KMS-11 (cell line): ENCODE results near the gene SDK1.
"Not testable (repeated sequence)": the region's sequence is repeated elsewhere in the genome, so short reads cannot be mapped to it uniquely, and the experiment has no call there.

ENCODE experiments used
- H2AFZ ChIP-seq: fragments of 200-600 bp; sonication (generic); 2 replicates; pipeline ENCODE4 v1.6.1; 2016; ENCODE audit warnings: antibody characterized with exemption, mixed run types, low read depth
- H3K27ac ChIP-seq: fragments of 200-600 bp; sonication (generic); 2 replicates; pipeline ENCODE4 v1.6.1; 2016; ENCODE audit warnings: mild to moderate bottlenecking, mixed run types
- H3K27me3 ChIP-seq: fragments of 200-600 bp; sonication (generic); 2 replicates; pipeline ENCODE4 v1.6.1; 2017; ENCODE audit warnings: mild to moderate bottlenecking, low read depth, mixed run types, moderate library complexity; ENCODE audit not compliant: insufficient read depth
- H3K36me3 ChIP-seq: fragments of 200-600 bp; sonication (generic); 2 replicates; pipeline ENCODE4 v1.6.1; 2017; ENCODE audit warnings: mild to moderate bottlenecking, mixed run types; ENCODE audit not compliant: insufficient read depth
- H3K4me1 ChIP-seq: fragments of 200-600 bp; sonication (generic); 2 replicates; pipeline ENCODE4 v1.6.1; 2016; ENCODE audit warnings: mild to moderate bottlenecking, low read depth, mixed run types; ENCODE audit not compliant: poor library complexity, severe bottlenecking
- H3K4me2 ChIP-seq: fragments of 200-600 bp; sonication (generic); 2 replicates; pipeline ENCODE4 v1.7.0; 2016; ENCODE audit warnings: mild to moderate bottlenecking, mixed run types
- H3K4me3 ChIP-seq: fragments of 200-600 bp; sonication (generic); IDR thresholded peaks from 2 replicates; pipeline ENCODE4 v1.6.1; 2017; ENCODE audit warnings: low read depth, low read length, mixed read lengths; ENCODE audit not compliant: insufficient read depth
- H3K79me2 ChIP-seq: fragments of 200-600 bp; sonication (generic); 2 replicates; pipeline ENCODE4 v1.6.1; 2016; ENCODE audit warnings: low read depth, mixed run types; ENCODE audit not compliant: insufficient read depth
- H3K9ac ChIP-seq: fragments of 200-600 bp; sonication (generic); 2 replicates; pipeline ENCODE4 v1.6.1; 2016; ENCODE audit warnings: mild to moderate bottlenecking, mixed run types
- H4K20me1 ChIP-seq: fragments of 200-600 bp; sonication (generic); 2 replicates; pipeline ENCODE4 v1.6.1; 2016; ENCODE audit warnings: mild to moderate bottlenecking, mixed run types; ENCODE audit not compliant: insufficient read depth
- CTCF ChIP-seq: fragments of 200-600 bp; sonication (generic); conservative IDR thresholded peaks from 2 replicates; pipeline ENCODE4 v1.6.1; 2017; ENCODE audit warnings: low read depth, mild to moderate bottlenecking, antibody characterized with exemption, low read length, moderate library complexity, mixed read lengths

SDK1 gene

DNA sequence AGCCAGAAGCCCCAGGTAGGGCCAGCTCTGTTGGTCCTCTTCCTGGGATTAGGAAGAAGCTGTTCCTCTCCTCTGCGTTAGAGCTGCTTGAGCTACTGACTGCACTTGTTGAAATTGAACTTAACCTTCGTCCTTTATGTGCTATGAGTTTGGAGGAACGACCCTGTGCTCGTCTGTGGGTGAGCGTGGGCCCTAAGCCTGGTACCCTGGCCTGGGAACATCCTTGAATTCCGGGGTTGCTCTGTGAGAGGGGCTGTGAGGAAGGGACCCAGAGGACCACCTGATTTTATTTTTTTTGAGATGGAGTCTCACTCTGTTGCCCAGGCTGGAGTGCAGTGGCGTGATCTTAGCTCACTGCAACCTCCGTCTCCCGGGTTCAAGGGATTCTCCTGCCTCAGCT is 933.8 kb downstream of the SDK1 start:
- Histone ChIP-seq H3K4me3 (no peak overlapping the region), H3K27ac (no peak overlapping the region), H3K4me2 (no peak overlapping the region), H3K4me1 (no peaks in the 10 kb centered on the region), H2AFZ (no peak overlapping the region), H3K36me3 (no peaks in the 10 kb centered on the region), H3K79me2 (no peaks in the 10 kb centered on the region), H3K9ac (no peak overlapping the region), H3K27me3 (no peaks in the 10 kb centered on the region), H4K20me1 (no peaks in the 10 kb centered on the region)
- no peak for TF ChIP-seq CTCF

DNA sequence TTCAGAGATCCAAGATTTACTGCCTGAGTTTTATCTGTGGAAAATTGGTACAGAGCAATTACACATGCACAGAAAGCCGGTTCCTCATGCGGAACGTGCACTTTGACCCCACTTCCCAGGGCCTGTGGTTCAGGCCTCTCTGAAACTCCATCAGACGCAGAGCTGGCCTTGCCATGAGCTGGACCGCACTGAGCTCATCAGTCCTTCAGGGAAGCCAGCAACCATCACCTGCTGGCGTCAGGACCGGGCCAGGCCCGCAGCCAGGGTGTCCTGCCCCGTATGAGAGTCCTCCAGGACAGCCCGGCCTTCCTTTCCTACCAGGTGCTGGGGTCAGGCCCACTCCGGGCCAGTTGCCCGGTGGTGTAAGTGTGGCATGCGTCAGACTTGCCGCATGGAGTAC is 934.5 kb downstream of the SDK1 start:
- no peaks in the 10 kb centered on the region for H3K27me3 ChIP-seq
- no peak overlapping the region for H3K4me2 ChIP-seq
- no peaks in the 10 kb centered on the region for H3K79me2 ChIP-seq
- no peak overlapping the region for H2AFZ ChIP-seq
- no peak overlapping the region for H3K4me3 ChIP-seq
- H3K4me1 ChIP-seq, result no peaks in the 10 kb centered on the region
- no peak overlapping the region for H3K9ac ChIP-seq
- no peak for TF ChIP-seq CTCF
- H3K27ac ChIP-seq, result no peak overlapping the region
- no peaks in the 10 kb centered on the region for H3K36me3 ChIP-seq
- no peaks in the 10 kb centered on the region for H4K20me1 ChIP-seq

- Histone ChIP-seq H3K4me1 (no peaks in the 10 kb centered on the region), H3K36me3 (no peaks in the 10 kb centered on the region), H3K79me2 (no peaks in the 10 kb centered on the region), H3K4me2 (no peak overlapping the region), H3K9ac (no peak overlapping the region), H3K27me3 (no peaks in the 10 kb centered on the region), H4K20me1 (no peaks in the 10 kb centered on the region), H3K27ac (no peak overlapping the region), H3K4me3 (no peak overlapping the region), H2AFZ (no peak overlapping the region)
- no peak for TF ChIP-seq CTCF
Measured at GRCh38 chr7:4236389-4236788, 935.3 kb downstream of the SDK1 start.

DNA sequence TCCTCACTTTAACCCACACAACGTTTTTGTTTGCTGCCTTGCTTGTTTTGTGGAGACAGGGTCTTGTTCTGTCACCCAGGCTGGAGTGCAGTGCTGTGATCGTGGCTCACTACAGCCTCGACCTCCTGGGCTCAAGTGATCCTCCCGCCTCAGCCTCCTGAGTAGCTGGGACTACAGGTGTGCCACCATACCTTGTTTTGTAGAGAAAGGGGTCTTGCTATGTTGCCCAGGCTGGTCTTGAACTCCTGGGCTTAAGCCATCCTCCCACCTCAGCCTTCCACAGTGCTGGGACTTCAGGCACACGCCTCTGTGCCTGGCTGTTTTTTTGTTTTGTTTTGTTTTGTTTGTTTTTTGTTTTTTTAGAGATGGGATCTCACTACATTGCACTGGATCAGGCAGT is 935.8 kb downstream of the SDK1 start:
- H3K27ac ChIP-seq, H4K20me1 ChIP-seq, H3K4me2 ChIP-seq, H2AFZ ChIP-seq, H3K79me2 ChIP-seq, H3K4me1 ChIP-seq, H3K36me3 ChIP-seq, H3K27me3 ChIP-seq, H3K9ac ChIP-seq, H3K4me3 ChIP-seq: not testable (repeated sequence)

DNA sequence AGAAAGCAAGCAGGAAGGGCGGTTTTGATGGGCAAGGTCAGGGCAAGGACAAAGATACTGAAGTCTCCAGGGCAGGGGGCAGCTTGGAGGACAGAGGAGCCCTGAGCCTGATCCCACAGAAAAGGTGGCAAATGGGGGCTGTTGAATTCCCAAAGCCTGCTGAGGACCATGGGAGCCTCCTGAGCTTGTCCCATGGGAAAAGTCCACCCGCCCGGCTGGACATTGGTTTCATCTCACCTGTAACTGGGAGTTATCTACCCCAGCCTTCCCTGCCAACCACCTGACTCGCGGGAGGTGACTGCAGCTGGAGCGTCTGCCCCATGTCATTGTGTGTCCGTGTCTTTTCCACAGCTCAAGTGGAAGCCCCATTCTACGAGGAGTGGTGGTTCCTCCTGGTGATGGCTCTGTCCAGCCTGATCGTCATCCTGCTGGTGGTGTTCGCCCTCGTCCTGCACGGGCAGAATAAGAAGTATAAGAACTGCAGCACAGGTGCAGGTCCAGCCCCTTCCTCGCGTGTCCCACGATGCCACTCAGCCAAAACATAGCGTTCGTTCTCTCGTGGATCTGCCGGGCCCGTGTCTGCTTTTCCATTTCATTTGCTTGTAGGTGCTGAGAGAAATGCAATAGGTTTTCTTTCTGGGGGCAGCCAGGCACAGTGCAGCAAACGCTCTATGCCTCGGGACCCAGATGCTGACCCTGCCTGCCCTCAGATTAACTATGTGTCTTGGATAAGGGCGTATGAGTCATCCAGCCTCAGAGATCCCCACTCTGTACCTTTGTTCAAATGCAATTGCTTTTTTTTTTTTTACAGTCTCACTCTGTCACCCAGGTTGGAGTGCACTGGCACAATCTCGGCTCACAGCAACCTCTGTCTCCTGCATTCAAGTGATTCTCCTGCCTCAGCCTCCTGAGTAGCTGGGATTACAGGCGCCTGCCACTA is 936.5 kb downstream of the SDK1 start:
- no peak for TF ChIP-seq CTCF
- Histone ChIP-seq H3K4me3 (no peak overlapping the region), H3K36me3 (no peaks in the 10 kb centered on the region), H3K27ac (no peak overlapping the region), H3K79me2 (no peaks in the 10 kb centered on the region), H3K9ac (no peak overlapping the region), H4K20me1 (no peaks in the 10 kb centered on the region), H2AFZ (no peak overlapping the region), H3K27me3 (no peaks in the 10 kb centered on the region), H3K4me1 (no peaks in the 10 kb centered on the region), H3K4me2 (no peak overlapping the region)
